ENCODE results near the gene MRPL39. TPM values are rescaled to one million over a fixed set of nuclear protein-coding genes. Genes with fewer than 3 reads are reported as not detected.
A peak's percentile ranks its signal among the peaks of the same experiment; 100 is the strongest.

MRPL39 gene
- total and polyA plus RNA-seq, 8 donors, result 2.9 to 65.6 (median 31.5) TPM; not detected in 1

GRCh38 chr21:25624511-25624910 is 17.2 kb upstream of the MRPL39 start:
- H3K9me3 ChIP-seq, result no peaks in the 10 kb centered on the region
- intact Hi-C loops (cut with DNase I; ENCODE audit: low total_unique reads), result no loop called here
- TF ChIP-seq EP300 (IDR thresholded peaks at IDR 0.05) (no peak), CTCF (IDR thresholded peaks at IDR 0.05) (no peak)
- H3K4me1 ChIP-seq, result no peaks in the 10 kb centered on the region
- no peak overlapping the region for H3K4me3 ChIP-seq
- H3K27ac ChIP-seq, result no peak overlapping the region
- 79 to 93% (median 90%) methylated on average over 4 of the region's 4 CpGs for WGBS, 5 donors
- no peak for DNase-seq
- H3K36me3 ChIP-seq, result no peaks in the 10 kb centered on the region
- no peaks in the 10 kb centered on the region for H3K27me3 ChIP-seq

GRCh38 chr21:25619198-25619597 is 11.9 kb upstream of the MRPL39 start:
- Histone ChIP-seq H3K9me3 (no peaks in the 10 kb centered on the region), H3K36me3 (no peaks in the 10 kb centered on the region), H3K27me3 (no peaks in the 10 kb centered on the region), H3K27ac (no peak overlapping the region), H3K4me1 (no peaks in the 10 kb centered on the region), H3K4me3 (no peak overlapping the region)
- TF ChIP-seq CTCF (IDR thresholded peaks at IDR 0.05), result no peak
- no peak for TF ChIP-seq POLR2AphosphoS5 (IDR thresholded peaks at IDR 0.05)
- no peak for TF ChIP-seq POLR2A (IDR thresholded peaks at IDR 0.05)
- no peak for TF ChIP-seq EP300 (IDR thresholded peaks at IDR 0.05)
- 48 to 77% (median 69%) methylated on average over 2 of the region's 2 CpGs for WGBS, 5 donors
- intact Hi-C loops (cut with DNase I; ENCODE audit: low total_unique reads), result no loop called here
- no peak for DNase-seq

GRCh38 chr21:25615880-25616279 is 8.6 kb upstream of the MRPL39 start:
- Histone ChIP-seq H3K9me3 (no peaks in the 10 kb centered on the region), H3K4me1 (no peaks in the 10 kb centered on the region), H3K4me3 (no peak overlapping the region), H3K27ac (no peak overlapping the region), H3K27me3 (no peaks in the 10 kb centered on the region), H3K36me3 (no peaks in the 10 kb centered on the region)
- TF ChIP-seq CTCF (IDR thresholded peaks at IDR 0.05), result no peak
- TF ChIP-seq POLR2A (IDR thresholded peaks at IDR 0.05), result no peak
- no peak for TF ChIP-seq POLR2AphosphoS5 (IDR thresholded peaks at IDR 0.05)
- TF ChIP-seq EP300 (IDR thresholded peaks at IDR 0.05), result no peak
- 75 to 80% (median 76%) methylated on average over 3 of the region's 3 CpGs for WGBS, 5 donors
- intact Hi-C loops (cut with DNase I; ENCODE audit: low total_unique reads), result no loop called here
- no peak for DNase-seq

GRCh38 chr21:25614441-25614840 is 7.2 kb upstream of the MRPL39 start:
- Histone ChIP-seq H3K9me3 (no peaks in the 10 kb centered on the region), H3K36me3 (no peaks in the 10 kb centered on the region), H3K27me3 (no peaks in the 10 kb centered on the region), H3K4me1 (no peaks in the 10 kb centered on the region), H3K27ac (no peak overlapping the region), H3K4me3 (no peak overlapping the region)
- DNase-seq, result no peak
- TF ChIP-seq POLR2AphosphoS5 (IDR thresholded peaks at IDR 0.05), result no peak
- no peak for TF ChIP-seq POLR2A (IDR thresholded peaks at IDR 0.05)
- WGBS, 5 donors, result 82 to 97% (median 93%) methylated on average over 1 of the region's 1 CpG
- intact Hi-C loops (cut with DNase I; ENCODE audit: low total_unique reads), result no loop called here

- TF ChIP-seq CTCF (IDR thresholded peaks at IDR 0.05), result peak in 6 of 7 experiments; percentile 23 to 96 (median 90)
- TF ChIP-seq EP300 (IDR thresholded peaks at IDR 0.05), result no peak
- peak in 1 of 3 donors; percentile 60 for TF ChIP-seq POLR2AphosphoS5 (IDR thresholded peaks at IDR 0.05)
- intact Hi-C loops (cut with DNase I; ENCODE audit: low total_unique reads), result loop anchor here (5.0 kb wide), 1 partner anchor 99 kb away; no protein-coding TSS in a partner anchor
- no peaks in the 10 kb centered on the region for H3K9me3 ChIP-seq
- WGBS, 5 donors, result 5 to 8% (median 6%) methylated on average over 18 of the region's 18 CpGs
- no peaks in the 10 kb centered on the region for H3K27me3 ChIP-seq
- H3K4me3 ChIP-seq, result peak overlapping the region; percentile 80 to 90 (median 86)
- DNase-seq, result peak; percentile 83 to 93
- H3K4me1 ChIP-seq, result peaks cover 15 to 47% (median 39%) of the 10 kb centered on the region in 4 donors
- peaks cover under 1 to 29% (median 24%) of the 10 kb centered on the region in 4 donors for H3K36me3 ChIP-seq
- H3K27ac ChIP-seq, result peak overlapping the region in 4 of 5 donors; percentile 80 to 88 (median 82)
Measured at GRCh38 chr21:25608044-25608737, 910 bp upstream of the MRPL39 start.
